CD4-positive, alpha-beta T cell treated with Interleukin-4 for 1 hour (primary cell): Measurements from ENCODE around the gene ATP1A2.
"Not testable (repeated sequence)": the region's sequence is repeated elsewhere in the genome, so short reads cannot be mapped to it uniquely, and the experiment has no call there.

Source experiments
- DNase-seq, 2 donors: peaks; one replicate each; pipeline ENCODE4 v3.0.0-alpha.2; 2020 to 2022

ATP1A2 gene

GRCh38 chr1:160101717-160102522 is 13.6 kb upstream of the ATP1A2 start:
- no peak for DNase-seq

DNA sequence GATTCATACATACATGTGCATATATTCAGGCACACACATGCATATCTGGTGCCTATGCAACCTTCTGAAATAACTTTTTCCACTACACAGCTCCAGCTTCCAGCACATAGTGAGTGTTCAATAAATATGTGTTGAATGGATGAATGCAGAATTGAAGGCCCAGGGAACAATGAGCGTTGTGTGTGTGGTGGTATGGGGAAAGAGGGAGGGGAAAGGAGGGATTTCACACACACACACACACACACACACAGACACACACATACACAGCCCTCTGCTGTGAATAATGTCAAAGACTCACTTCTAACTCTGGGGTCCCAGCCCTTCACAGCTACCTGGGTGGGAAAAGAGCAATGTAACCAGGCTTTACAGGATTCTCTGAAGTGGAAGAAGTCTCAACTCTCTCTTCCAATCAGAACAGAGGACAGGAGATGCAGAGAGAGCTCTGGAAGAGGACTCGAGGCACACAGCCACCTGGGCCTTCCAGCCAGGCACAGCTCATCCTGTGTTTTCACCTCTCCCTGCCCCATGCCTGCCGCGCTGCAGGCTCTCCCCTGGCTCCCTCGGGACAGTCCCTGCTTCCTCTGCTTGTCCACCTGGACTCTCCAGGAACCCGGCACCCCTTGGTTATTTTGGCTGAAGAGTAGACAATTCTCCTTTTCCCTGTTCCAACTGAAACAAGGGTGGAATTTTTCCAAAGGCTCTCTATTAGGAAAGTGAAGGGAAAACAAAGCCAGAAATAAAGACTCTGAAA is 11.7 kb upstream of the ATP1A2 start:
- no peak for DNase-seq

GRCh38 chr1:160104486-160104885 is 11.1 kb upstream of the ATP1A2 start:
- DNase-seq = peak in 1 of 2 donors; percentile 23

GRCh38 chr1:160105155-160105554 is 10.4 kb upstream of the ATP1A2 start:
- no peak for DNase-seq

DNA sequence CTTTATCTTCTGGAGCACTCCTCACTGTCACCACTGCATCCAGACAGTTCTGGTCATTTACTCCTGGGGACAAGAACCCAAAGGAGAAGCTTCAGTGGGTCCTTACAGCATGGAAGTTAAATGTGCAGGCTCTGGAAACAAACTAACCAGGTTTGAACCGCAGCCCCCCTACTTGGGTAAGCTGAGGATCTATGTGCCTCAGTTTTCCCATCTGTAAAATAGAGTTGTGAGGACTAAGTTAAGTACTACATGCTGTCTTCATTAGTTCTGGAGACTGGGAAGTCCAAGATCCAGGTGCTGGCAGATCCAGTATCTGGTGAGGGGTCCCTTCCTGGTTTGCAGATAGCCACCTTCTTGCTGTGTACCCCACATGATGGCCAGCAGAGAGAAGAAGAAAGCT is 8.0 kb upstream of the ATP1A2 start:
- DNase-seq = no peak

- peak; percentile 36 to 40 for DNase-seq
These were observed 6.5 kb upstream of the ATP1A2 start for GRCh38 chr1:160108888-160109662.

DNA sequence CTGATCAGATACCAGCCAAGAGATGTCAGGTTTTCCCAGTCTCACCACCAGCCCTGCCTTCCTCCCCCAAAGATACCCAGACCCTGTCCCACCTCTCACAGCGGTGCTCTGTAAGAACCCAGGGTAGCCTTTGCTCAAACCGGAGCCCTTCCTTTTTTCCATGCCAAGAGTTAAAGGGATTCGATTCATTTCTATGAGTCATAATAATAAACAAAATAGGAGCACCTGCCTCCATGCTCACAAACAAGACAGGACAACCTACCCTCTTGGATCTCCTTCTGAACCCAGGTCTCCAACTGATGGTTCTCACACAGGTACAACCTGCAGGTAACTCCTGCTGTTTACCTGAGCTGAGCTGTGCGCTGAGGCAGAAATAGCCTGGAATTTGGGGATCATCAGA is 5.9 kb upstream of the ATP1A2 start:
- no peak for DNase-seq

GRCh38 chr1:160111462-160111861 is 4.1 kb upstream of the ATP1A2 start:
- DNase-seq = not testable (repeated sequence)

DNA sequence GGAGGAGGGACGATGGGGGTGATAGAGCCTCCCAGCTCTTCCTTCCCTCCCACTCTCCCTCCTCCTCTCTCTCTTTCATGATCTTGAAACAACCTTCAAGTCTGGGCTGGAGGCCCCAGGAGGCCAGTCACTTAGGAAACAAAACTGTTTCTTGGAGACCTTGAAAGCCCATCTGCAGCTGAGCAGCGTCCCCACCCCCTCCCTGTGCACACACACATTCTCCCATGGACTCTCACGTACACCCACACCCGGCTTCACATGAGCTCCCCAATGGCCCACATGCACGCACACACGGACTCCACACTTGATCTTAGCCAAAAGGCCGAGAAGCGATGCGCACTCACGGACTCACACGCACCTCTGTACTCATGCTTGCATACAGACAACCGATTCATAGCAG is 3.2 kb upstream of the ATP1A2 start:
- DNase-seq = no peak

DNA sequence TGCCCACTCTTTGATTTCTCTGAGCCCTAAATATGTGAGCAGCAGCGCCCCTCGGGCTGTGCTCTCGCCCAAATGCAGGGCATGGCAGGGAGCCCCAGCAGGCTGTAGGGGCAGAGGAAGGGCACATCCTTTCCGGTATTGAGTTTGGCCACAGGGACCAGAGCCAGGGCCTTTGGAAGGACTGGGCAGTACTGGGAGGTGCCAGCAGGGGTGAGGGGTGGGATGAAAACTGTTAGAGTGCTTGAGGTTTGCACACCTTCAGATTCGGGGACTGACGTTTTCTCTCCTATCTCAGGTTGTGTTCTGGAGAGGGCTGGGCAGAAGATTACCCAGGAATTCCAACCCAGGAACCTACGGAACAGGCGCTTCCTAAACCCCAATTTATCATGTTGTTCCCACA is 2.2 kb upstream of the ATP1A2 start:
- no peak for DNase-seq

GRCh38 chr1:160114085-160114484 is 1.5 kb upstream of the ATP1A2 start:
- no peak for DNase-seq

- no peak for DNase-seq
These were observed 956 bp downstream of the ATP1A2 start for GRCh38 chr1:160116283-160117147.

- DNase-seq = no peak
These were observed 1.7 kb downstream of the ATP1A2 start for GRCh38 chr1:160117300-160117699.

DNA sequence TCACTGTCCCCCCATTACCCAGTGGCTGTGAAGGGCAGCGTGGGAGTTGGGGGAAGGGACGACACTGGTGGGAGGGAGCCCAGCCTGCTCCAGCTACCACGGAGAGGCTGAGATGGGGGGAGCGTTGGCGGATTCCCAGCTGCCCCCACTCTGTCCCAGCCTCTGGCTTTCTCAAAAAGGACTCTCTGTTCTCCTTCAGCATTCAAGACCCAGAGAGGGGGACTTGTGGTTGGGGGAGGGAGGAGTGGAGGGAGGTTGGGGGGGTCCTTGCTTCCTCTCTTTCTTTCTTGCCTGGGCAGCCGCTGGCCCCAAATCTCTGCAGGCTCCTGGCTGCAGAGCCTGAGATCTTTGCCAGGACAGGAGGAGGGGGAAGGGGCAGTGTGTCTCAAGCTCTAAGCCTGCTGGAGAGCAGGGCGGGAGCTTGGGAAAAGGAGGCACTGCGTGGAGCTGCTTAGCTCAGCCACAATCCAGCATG is 2.2 kb downstream of the ATP1A2 start:
- no peak for DNase-seq

DNA sequence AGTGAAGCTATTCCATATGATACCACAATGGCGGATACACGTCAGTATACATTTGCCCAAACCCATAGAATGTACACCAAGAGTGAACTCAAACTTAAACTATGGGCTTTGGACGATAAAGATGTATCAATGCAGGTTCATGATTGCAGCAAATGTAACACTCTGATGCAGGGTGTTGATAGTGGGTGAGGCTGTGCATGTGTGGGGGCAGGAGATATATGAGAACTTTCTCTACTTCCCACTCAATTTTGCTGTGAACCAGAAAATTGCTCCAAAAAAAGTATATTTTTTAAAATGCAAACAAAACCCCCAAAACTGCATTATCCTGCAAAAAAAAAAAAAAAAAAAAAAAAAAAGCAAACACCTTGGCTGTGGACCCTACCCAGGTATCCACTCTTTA is 3.4 kb downstream of the ATP1A2 start:
- DNase-seq = no peak

DNA sequence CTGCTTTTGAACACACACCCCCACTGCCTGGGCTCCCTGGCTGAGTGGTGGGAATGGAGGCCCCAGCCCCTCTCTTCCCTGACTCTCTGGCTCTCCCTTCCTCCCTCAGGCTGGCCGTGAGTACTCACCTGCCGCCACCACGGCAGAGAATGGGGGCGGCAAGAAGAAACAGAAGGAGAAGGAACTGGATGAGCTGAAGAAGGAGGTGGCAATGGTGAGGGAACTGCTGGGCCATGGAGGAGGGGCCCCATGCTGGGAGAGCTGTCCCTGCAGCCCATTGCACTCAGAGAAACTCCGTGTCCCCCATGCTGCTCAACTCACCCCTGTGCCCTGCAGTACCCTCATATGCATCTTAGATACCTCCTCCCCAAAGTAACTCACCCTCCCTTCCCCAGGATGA is 5.2 kb downstream of the ATP1A2 start:
- no peak for DNase-seq

DNA sequence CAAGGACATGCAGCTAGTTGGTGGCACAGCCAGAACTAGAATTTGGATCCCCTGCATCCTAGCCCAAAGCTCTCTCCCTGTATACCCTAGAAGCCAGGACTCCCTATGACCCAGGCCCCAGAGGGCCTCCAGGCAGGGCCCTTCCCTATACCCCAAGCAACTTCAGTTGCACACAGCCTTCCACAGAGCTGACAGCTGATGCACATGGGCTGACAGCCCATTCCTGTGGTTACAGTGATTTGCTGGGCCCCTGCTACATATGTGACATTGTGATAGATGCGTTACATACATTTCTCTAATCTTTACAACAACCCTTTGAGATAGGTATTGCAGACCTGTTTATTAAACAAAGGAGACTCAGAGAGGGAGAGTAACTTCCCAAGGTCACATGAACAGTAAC is 5.8 kb downstream of the ATP1A2 start:
- no peak for DNase-seq

DNA sequence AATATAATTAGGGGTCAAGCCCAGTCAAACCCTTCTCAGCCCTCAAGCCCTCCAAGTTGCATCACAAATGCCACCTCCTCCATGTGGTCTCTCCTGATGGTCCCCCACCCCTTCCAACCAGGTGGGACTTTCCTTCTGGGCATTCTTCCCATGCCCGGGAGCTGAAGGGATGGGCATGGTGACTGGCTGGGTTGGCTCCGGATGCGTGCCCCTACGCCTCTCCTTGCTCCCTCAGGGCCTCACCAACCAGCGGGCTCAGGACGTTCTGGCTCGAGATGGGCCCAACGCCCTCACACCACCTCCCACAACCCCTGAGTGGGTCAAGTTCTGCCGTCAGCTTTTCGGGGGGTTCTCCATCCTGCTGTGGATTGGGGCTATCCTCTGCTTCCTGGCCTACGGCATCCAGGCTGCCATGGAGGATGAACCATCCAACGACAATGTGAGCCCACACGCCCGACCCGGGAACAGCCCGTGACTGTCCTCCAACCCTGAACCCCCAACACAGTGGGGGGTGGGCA is 7.5 kb downstream of the ATP1A2 start:
- DNase-seq = no peak

- no peak for DNase-seq
These were observed 8.2 kb downstream of the ATP1A2 start for GRCh38 chr1:160123726-160124125.

- no peak for DNase-seq
These were observed 9.3 kb downstream of the ATP1A2 start for GRCh38 chr1:160124705-160125478.

GRCh38 chr1:160125746-160126145 is 10.2 kb downstream of the ATP1A2 start:
- no peak for DNase-seq
